Thoracic aorta (tissue), 2 donors: ENCODE measurements around the gene LRRC9. TPM values are rescaled to one million over a fixed set of nuclear protein-coding genes. Genes with fewer than 3 reads are reported as not detected.

Experiments
- ATAC-seq: fragments of 150-250 bp; one replicate; pipeline ENCODE4 v1.8.0; 2017; ENCODE audit warnings: low read depth; ENCODE audit not compliant: insufficient number of reproducible peaks, low FRiP score
- DNase-seq: peaks from one replicate; pipeline ENCODE4 v3.0.0-alpha.2; 2020; ENCODE audit warnings: low spot score
- H3K27ac ChIP-seq, 2 donors: fragments of 200-600 bp; sonication (generic); 1 replicate in 1 of 2; 2 replicates in 1 of 2; pipeline ENCODE4 v1.5.1; 2016; ENCODE audit warnings: mild to moderate bottlenecking in 2 of 2, moderate library complexity in 2 of 2
- H3K27me3 ChIP-seq: fragments of 200-600 bp; sonication (generic); replicated peaks from 2 replicates; pipeline ENCODE4 v1.6.0; 2016; ENCODE audit warnings: mild to moderate bottlenecking; ENCODE audit not compliant: insufficient read depth
- H3K36me3 ChIP-seq: fragments of 200-600 bp; sonication (generic); one replicate; pipeline ENCODE4 v1.5.1; 2016
- H3K4me1 ChIP-seq, 2 donors: fragments of 200-600 bp; sonication (generic); 1 replicate in 1 of 2; 2 replicates in 1 of 2; pipeline versions ENCODE4 v1.5.1 to v1.6.0; 2016; ENCODE audit warnings: low read depth in 2 of 2, mild to moderate bottlenecking in 1 of 2; ENCODE audit not compliant: control insufficient read depth in 1 of 2
- H3K4me3 ChIP-seq: fragments of 200-600 bp; sonication (generic); 2 replicates; pipeline ENCODE4 v1.5.1; 2016; ENCODE audit warnings: mild to moderate bottlenecking
- H3K9me3 ChIP-seq: fragments of 200-600 bp; sonication (generic); 2 replicates; pipeline ENCODE4 v1.5.1; 2016
- CTCF ChIP-seq: fragments of 200-600 bp; sonication (generic); IDR thresholded peaks from one replicate; pipeline ENCODE4 v1.5.1; 2019; ENCODE audit warnings: antibody characterized with exemption
- total RNA-seq, 2 donors: library from RNA; depleted of rRNA; stranded (reverse); fragments of >200 nt; gene quantifications; one replicate each; pipeline versions ENCODE4 v1.1.0 to v1.2.3, GENCODE V29; 2016

The LRRC9 gene
- total RNA-seq, 2 donors from 2014 or later, result not detected

GRCh38 chr14:59983048-59983447 lies 63.1 kb downstream of the LRRC9 start:
- Histone ChIP-seq H3K9me3 (no peaks in the 10 kb centered on the region), H3K4me3 (no peak overlapping the region), H3K4me1 (no peaks in the 10 kb centered on the region), H3K36me3 (no peaks in the 10 kb centered on the region), H3K27me3 (no peaks in the 10 kb centered on the region), H3K27ac (no peak overlapping the region)
- no peak for TF ChIP-seq CTCF
- ATAC-seq (no peak), DNase-seq (no peak)

- H3K4me1 ChIP-seq, result no peaks in the 10 kb centered on the region
- H3K9me3 ChIP-seq, result no peaks in the 10 kb centered on the region
- no peak overlapping the region for H3K27ac ChIP-seq
- H3K4me3 ChIP-seq, result no peak overlapping the region
- H3K36me3 ChIP-seq, result no peaks in the 10 kb centered on the region
- ATAC-seq (no peak), DNase-seq (no peak)
- H3K27me3 ChIP-seq, result no peaks in the 10 kb centered on the region
- no peak for TF ChIP-seq CTCF
Measured at GRCh38 chr14:59986556-59987059, 66.7 kb downstream of the LRRC9 start.

GRCh38 chr14:59997449-59997848 lies 77.5 kb downstream of the LRRC9 start:
- H3K27me3 ChIP-seq, result no peaks in the 10 kb centered on the region
- H3K4me3 ChIP-seq, result no peak overlapping the region
- TF ChIP-seq CTCF, result no peak
- H3K27ac ChIP-seq, result no peak overlapping the region
- H3K36me3 ChIP-seq, result no peaks in the 10 kb centered on the region
- no peaks in the 10 kb centered on the region for H3K9me3 ChIP-seq
- ATAC-seq (no peak), DNase-seq (no peak)
- no peaks in the 10 kb centered on the region for H3K4me1 ChIP-seq

- Histone ChIP-seq H3K9me3 (no peaks in the 10 kb centered on the region), H3K4me1 (no peaks in the 10 kb centered on the region), H3K27ac (no peak overlapping the region), H3K27me3 (no peaks in the 10 kb centered on the region), H3K36me3 (no peaks in the 10 kb centered on the region), H3K4me3 (no peak overlapping the region)
- no peak for ATAC-seq
- no peak for DNase-seq
- TF ChIP-seq CTCF, result no peak
Measured at GRCh38 chr14:59997966-59998365, 78.0 kb downstream of the LRRC9 start.

- DNase-seq, result no peak
- TF ChIP-seq CTCF, result no peak
Measured at GRCh38 chr14:59998564-59998963, 78.6 kb downstream of the LRRC9 start.

More at GRCh38 chr14:59998564-59998963, 78.6 kb downstream of the LRRC9 start:
- Histone ChIP-seq H3K4me1 (no peaks in the 10 kb centered on the region), H3K27me3 (no peaks in the 10 kb centered on the region), H3K27ac (no peak overlapping the region), H3K4me3 (no peak overlapping the region), H3K36me3 (no peaks in the 10 kb centered on the region), H3K9me3 (no peaks in the 10 kb centered on the region)
- ATAC-seq, result no peak
